Measurements from ENCODE around the gene DLGAP1.
"Not testable (repeated sequence)": the region's sequence is repeated elsewhere in the genome, so short reads cannot be mapped to it uniquely, and the experiment has no call there.

DLGAP1 gene

DNA sequence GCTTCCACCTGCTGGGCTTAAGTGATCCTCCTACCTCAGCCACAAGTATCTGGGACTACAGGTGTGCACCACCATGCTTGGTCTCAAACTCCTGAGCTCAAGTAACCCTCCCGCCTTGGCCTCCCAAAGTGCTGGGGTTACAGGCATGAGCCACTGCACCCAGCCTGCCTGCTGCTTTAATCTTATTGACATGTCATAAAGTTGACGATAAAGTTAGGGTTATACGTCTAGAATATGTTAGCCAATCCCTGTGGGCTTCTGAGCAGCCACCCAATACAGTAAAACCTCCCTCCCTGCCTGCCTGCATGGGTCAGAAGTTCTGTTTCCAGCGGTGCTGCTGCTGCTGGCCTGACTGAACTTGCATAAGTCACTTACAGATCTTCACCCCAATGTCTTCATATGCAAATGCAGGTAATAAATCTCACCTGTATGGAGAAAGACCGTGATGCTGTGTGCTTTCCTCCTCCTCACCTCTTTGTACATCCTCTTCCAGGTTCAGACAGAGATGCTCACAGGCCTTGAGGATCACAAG, 975.1 kb downstream of the DLGAP1 start:
- DNase-seq = no peak

- DNase-seq = no peak
These were observed 976.7 kb downstream of the DLGAP1 start for GRCh38 chr18:3478262-3478978.

GRCh38 chr18:3472681-3473544, 982.2 kb downstream of the DLGAP1 start:
- no peak for DNase-seq

GRCh38 chr18:3472121-3472520, 983.0 kb downstream of the DLGAP1 start:
- DNase-seq = not testable (repeated sequence)

DNA sequence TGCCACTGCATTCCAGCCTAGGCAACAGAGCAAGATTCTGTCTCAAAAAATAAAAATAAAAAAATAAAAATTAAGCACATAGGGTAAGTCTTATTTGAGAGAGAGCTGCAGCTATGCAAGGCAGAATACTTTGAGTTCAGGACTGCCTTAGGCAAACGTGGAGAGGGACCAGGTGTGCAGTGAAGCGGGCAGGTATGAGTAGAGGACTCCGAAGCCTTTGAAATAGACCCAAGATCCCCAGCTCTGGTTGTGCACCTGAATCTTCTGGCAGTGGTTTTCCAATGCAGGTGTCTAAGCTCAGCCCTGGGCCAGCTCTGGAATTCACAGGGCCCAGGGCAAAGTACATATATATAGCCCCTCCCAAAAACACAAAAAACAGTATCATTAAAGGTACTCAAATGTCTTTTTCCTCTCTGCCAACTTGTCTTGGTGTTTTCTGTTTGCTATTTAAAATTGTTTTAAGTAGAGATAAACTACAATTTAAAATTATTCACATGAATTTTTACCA, 983.9 kb downstream of the DLGAP1 start:
- no peak for DNase-seq

GRCh38 chr18:3468833-3469232, 986.3 kb downstream of the DLGAP1 start:
- no peak for DNase-seq

- no peak for DNase-seq
These were observed 986.9 kb downstream of the DLGAP1 start for GRCh38 chr18:3468066-3468705.

DNA sequence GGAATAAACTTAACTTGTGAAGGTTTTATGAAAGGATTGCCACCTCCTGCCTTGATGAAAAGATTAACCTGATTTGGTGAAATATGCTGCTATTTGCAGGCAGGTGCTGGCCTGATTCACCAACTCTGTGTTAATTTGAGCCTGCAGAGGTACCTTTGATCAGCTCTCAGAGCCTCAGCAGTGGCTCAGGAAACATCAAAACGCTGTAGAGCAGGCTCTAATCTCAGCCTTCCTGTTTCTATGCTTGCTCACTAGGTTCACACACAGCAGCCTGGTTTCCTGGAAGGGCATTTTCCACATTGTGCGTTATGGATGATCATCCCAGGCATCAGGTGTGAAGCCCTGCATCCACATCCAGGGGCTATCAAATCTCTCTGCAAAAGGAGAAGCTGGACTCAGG, 988.2 kb downstream of the DLGAP1 start:
- no peak for DNase-seq

DNA sequence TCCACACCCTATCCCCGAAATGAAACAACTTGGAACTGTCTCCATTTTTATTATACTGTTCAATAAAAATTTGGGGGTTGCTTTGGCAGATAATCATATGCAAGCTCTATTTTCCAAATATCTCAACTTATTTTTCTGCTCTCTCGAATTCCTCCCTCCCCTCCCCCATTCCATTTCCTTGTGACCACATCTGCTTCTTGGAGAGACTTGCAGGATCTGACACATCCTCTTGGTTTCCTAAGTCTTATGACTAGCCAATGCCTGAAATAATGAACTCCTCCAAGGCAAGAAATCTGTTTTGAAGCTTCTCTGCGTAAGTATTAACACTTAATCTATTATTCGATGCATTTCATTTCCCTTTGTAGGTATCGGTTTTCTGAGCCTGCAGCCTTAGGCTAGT, 989.1 kb downstream of the DLGAP1 start:
- no peak for DNase-seq

GRCh38 chr18:3463051-3463450, 992.1 kb downstream of the DLGAP1 start:
- no peak for DNase-seq

GRCh38 chr18:3461704-3462103, 993.4 kb downstream of the DLGAP1 start:
- DNase-seq = no peak

GRCh38 chr18:3460823-3461398, 994.2 kb downstream of the DLGAP1 start:
- no peak for DNase-seq

- DNase-seq = no peak
These were observed 995.9 kb downstream of the DLGAP1 start for GRCh38 chr18:3458952-3459853.

- DNase-seq = no peak
These were observed 996.7 kb downstream of the DLGAP1 start for GRCh38 chr18:3458378-3458777.

DNA sequence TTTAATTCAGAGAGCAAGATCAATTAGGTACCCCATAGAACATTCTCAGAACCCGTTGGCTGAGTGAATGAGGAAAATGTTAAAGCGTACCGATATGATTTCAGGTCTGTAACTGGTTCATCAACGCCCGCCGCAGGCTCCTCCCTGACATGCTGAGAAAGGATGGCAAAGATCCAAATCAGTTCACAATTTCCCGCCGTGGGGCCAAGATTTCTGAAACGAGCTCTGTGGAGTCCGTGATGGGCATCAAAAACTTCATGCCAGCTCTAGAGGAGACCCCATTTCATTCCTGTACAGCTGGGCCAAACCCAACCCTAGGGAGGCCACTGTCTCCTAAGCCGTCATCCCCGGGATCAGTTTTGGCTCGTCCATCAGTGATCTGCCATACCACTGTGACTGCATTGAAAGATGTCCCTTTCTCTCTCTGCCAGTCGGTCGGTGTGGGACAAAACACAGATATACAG, 997.8 kb downstream of the DLGAP1 start:
- no peak for DNase-seq

GRCh38 chr18:3456686-3457069, 998.4 kb downstream of the DLGAP1 start:
- DNase-seq = no peak

DNA sequence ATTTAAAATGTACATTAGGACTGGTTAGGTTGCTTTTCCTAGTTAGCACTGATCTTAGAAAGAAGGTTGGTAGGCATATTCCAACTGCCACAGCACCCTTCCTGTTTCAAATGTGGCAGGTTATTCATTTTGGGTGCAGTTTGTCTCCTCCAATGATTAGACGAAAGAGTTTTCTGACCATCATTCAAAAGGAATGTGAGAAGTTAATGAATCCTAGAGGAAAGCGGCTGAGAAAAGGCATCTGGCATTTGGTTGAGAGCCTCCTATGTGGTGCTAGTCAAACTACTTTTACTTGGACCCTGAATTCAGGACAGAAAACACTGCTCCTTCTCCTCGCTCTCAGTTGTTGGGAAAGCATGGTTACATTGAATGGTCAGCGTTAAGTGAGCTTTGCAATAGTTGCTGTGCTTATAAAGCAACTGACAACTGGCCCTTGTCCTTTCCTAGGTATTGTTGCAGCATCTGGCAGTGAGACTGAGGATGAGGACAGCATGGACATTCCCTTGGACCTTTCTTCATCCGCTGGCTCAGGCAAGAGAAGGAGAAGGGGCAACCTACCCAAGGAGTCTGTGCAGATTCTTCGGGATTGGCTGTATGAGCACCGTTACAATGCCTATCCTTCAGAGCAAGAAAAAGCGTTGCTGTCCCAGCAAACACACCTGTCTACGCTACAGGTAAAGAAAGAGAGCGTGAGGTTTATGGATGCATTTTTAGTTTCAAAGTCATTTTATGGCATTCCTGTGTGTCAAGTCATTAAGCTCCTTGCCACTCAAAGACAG, 999.0 kb downstream of the DLGAP1 start:
- no peak for DNase-seq

- DNase-seq = no peak
These were observed 999.9 kb downstream of the DLGAP1 start for GRCh38 chr18:3455090-3455635.

GRCh38 chr18:3454365-3455089, 1000.6 kb downstream of the DLGAP1 start:
- DNase-seq = no peak
